HEK293 (cell line): ENCODE results near the gene SLC2A11.

Experiments used
- CTCF ChIA-PET: fragments of 350-600 bp; formaldehyde crosslinking; extraction: SDS; loops from one replicate; lab custom pipeline; 2021; ENCODE audit warnings: antibody characterized with exemption; lab: Yijun Ruan, JAX
- POLR2A ChIA-PET: fragments of 300-600 bp; formaldehyde crosslinking; extraction: SDS; loops from one replicate; lab custom pipeline; 2020; ENCODE audit warnings: antibody characterized with exemption, inconsistent platforms; lab: Yijun Ruan, JAX
- H3K27ac ChIP-seq: fragments of 200-500 bp; sonication (Bioruptor generic); 2 replicates; pipeline ENCODE4 v1.5.1; 2014; ENCODE audit warnings: low read depth, low read length, control low read depth, inconsistent platforms; ENCODE audit errors: extremely low read depth
- H3K36me3 ChIP-seq, 2 experiments: fragments of 200-500 bp in 1 of 2; sonication (Bioruptor generic) in 1 of 2; 1 replicate in 1 of 2; 2 replicates in 1 of 2; pipeline ENCODE4 v1.5.1; 2014 to 2017; ENCODE audit warnings: inconsistent platforms in 2 of 2, low read length in 2 of 2; ENCODE audit not compliant: control insufficient read depth in 2 of 2, insufficient read depth in 1 of 2
- H3K4me1 ChIP-seq: fragments of 200-500 bp; sonication (Bioruptor generic); 2 replicates; pipeline ENCODE4 v1.5.1; 2014; ENCODE audit warnings: mild to moderate bottlenecking, low read length, inconsistent platforms; ENCODE audit not compliant: control insufficient read depth, insufficient read depth
- H3K4me3 ChIP-seq: 2 replicates; pipeline ENCODE4 v1.5.1; 2011; ENCODE audit warnings: low read depth, mild to moderate bottlenecking, control low read depth, low read length, moderate library complexity
- H3K9me3 ChIP-seq: fragments of 200-500 bp; sonication (Bioruptor generic); 2 replicates; pipeline ENCODE4 v1.5.1; 2014; ENCODE audit warnings: low read depth, low read length, inconsistent platforms; ENCODE audit not compliant: control insufficient read depth, insufficient read depth
- ATF2 ChIP-seq: fragments of 450-650 bp; formaldehyde crosslinking; IDR thresholded peaks from 2 replicates; pipeline ENCODE4 v1.5.1; 2016; ENCODE audit warnings: missing biosample characterization, missing genetic modification characterization, low read depth
- HIC1 ChIP-seq: fragments of 450-650 bp; formaldehyde crosslinking; IDR thresholded peaks from 2 replicates; pipeline ENCODE4 v1.5.1; 2016; ENCODE audit warnings: missing biosample characterization, missing genetic modification characterization
- SCRT1 ChIP-seq: fragments of 450-650 bp; formaldehyde crosslinking; IDR thresholded peaks from 2 replicates; pipeline ENCODE4 v1.5.1; 2016; ENCODE audit warnings: missing biosample characterization, missing genetic modification characterization, borderline replicate concordance
- ZFP3 ChIP-seq: fragments of 450-650 bp; formaldehyde crosslinking; IDR thresholded peaks from 2 replicates; pipeline ENCODE4 v1.5.1; 2016; ENCODE audit warnings: low read depth, missing biosample characterization, missing genetic modification characterization
- ZNF138 ChIP-seq: fragments of 450-650 bp; formaldehyde crosslinking; IDR thresholded peaks from 2 replicates; pipeline ENCODE4 v1.5.1; 2016; ENCODE audit warnings: missing biosample characterization, missing genetic modification characterization, borderline replicate concordance
- ZNF18 ChIP-seq: fragments of 450-650 bp; formaldehyde crosslinking; IDR thresholded peaks from 2 replicates; pipeline ENCODE4 v1.5.1; 2016; ENCODE audit warnings: missing biosample characterization, missing genetic modification characterization
- ZNF398 ChIP-seq: fragments of 450-650 bp; formaldehyde crosslinking; IDR thresholded peaks from 2 replicates; pipeline ENCODE4 v1.5.1; 2017; ENCODE audit warnings: missing biosample characterization, missing genetic modification characterization
- ZNF416 ChIP-seq: fragments of 450-650 bp; formaldehyde crosslinking; IDR thresholded peaks from 2 replicates; pipeline ENCODE4 v1.5.1; 2016; ENCODE audit warnings: missing biosample characterization, missing genetic modification characterization
- ZNF544 ChIP-seq: fragments of 450-650 bp; formaldehyde crosslinking; IDR thresholded peaks from 2 replicates; pipeline ENCODE4 v1.5.0; 2017; ENCODE audit warnings: missing biosample characterization, missing genetic modification characterization
- ZNF555 ChIP-seq: fragments of 450-650 bp; formaldehyde crosslinking; conservative IDR thresholded peaks from 2 replicates; pipeline ENCODE4 v1.5.1; 2017; ENCODE audit warnings: missing biosample characterization, mild to moderate bottlenecking, missing genetic modification characterization, inconsistent platforms
- ZNF580 ChIP-seq: fragments of 450-650 bp; formaldehyde crosslinking; IDR thresholded peaks from 2 replicates; pipeline ENCODE4 v1.5.1; 2016; ENCODE audit warnings: missing biosample characterization, missing genetic modification characterization
- ZNF621 ChIP-seq: fragments of 450-650 bp; formaldehyde crosslinking; IDR thresholded peaks from 2 replicates; pipeline ENCODE4 v1.5.1; 2017; ENCODE audit warnings: missing biosample characterization, missing genetic modification characterization
- ZNF677 ChIP-seq: fragments of 450-650 bp; IDR thresholded peaks from 2 replicates; pipeline ENCODE4 v1.5.0; 2018; ENCODE audit warnings: missing biosample characterization, mild to moderate bottlenecking, missing genetic modification characterization, moderate library complexity
- ZNF777 ChIP-seq: fragments of 450-650 bp; formaldehyde crosslinking; IDR thresholded peaks from 2 replicates; pipeline ENCODE4 v1.5.1; 2017; ENCODE audit warnings: missing biosample characterization, missing genetic modification characterization, borderline replicate concordance
- ZNF791 ChIP-seq: fragments of 450-650 bp; formaldehyde crosslinking; IDR thresholded peaks from 2 replicates; pipeline ENCODE4 v1.5.1; 2016; ENCODE audit warnings: missing biosample characterization, missing genetic modification characterization
- ZNF792 ChIP-seq: fragments of 450-650 bp; formaldehyde crosslinking; IDR thresholded peaks from 2 replicates; pipeline ENCODE4 v1.5.1; 2016; ENCODE audit warnings: missing biosample characterization, missing genetic modification characterization
- ZSCAN16 ChIP-seq: fragments of 450-650 bp; formaldehyde crosslinking; IDR thresholded peaks from 2 replicates; pipeline ENCODE4 v1.5.1; 2016; ENCODE audit warnings: missing biosample characterization, missing genetic modification characterization
- ZSCAN5A ChIP-seq: fragments of 450-650 bp; formaldehyde crosslinking; IDR thresholded peaks from 2 replicates; pipeline ENCODE4 v1.5.1; 2016; ENCODE audit warnings: missing biosample characterization, missing genetic modification characterization

SLC2A11 gene

GRCh38 chr22:23812378-23812777 is 45.3 kb upstream of the SLC2A11 start:
- CTCF ChIA-PET = interaction anchor here (0.6 to 0.8 kb wide), 3 partner anchors 11 to 243 kb away, joined by 3 to 10 read pairs (median 3); no protein-coding TSS in a partner anchor
- H3K4me1 ChIP-seq = no peaks in the 10 kb centered on the region
- H3K36me3 ChIP-seq = peaks cover 26 to 55% of the 10 kb centered on the region in 2 experiments
- H3K9me3 ChIP-seq = no peaks in the 10 kb centered on the region
- H3K4me3 ChIP-seq = no peak overlapping the region
- no peak for TF ChIP-seq ZNF791 (tag by site-specific recombination)
- TF ChIP-seq ZNF621 (tag by site-specific recombination) = no peak
- TF ChIP-seq ZNF18 (tag by site-specific recombination) = no peak
- TF ChIP-seq ZNF398 (tag by site-specific recombination) = no peak
- no peak for TF ChIP-seq ZNF792 (tag by site-specific recombination)
- TF ChIP-seq ZSCAN16 (tag by site-specific recombination) = no peak
- no peak for TF ChIP-seq ZNF677
- TF ChIP-seq SCRT1 (tag by site-specific recombination) = no peak
- no peak for TF ChIP-seq ZNF555 (tag by site-specific recombination)
- no peak for TF ChIP-seq ATF2 (tag by site-specific recombination)
- TF ChIP-seq ZFP3 (tag by site-specific recombination) = no peak
- no peak for TF ChIP-seq ZNF777 (tag by site-specific recombination)
- TF ChIP-seq ZNF416 (tag by site-specific recombination) = no peak
- no peak for TF ChIP-seq ZSCAN5A
- no peak for TF ChIP-seq ZNF580 (tag by site-specific recombination)
- TF ChIP-seq HIC1 (tag by site-specific recombination) = no peak
- TF ChIP-seq ZNF544 = no peak
- TF ChIP-seq ZNF138 (tag by site-specific recombination) = no peak
- POLR2A ChIA-PET = interaction anchor here (1.3 kb wide), 1 partner anchor 10 kb away, joined by 3 read pairs; no protein-coding TSS in a partner anchor
- no peak overlapping the region for H3K27ac ChIP-seq
